Caki2 (cell line): Measurements from ENCODE around the gene TEX29. TPM values are rescaled to one million over a fixed set of nuclear protein-coding genes. Genes with fewer than 3 reads are reported as not detected.

ENCODE experiments used
- DNase-seq: peaks from one replicate; pipeline ENCODE4 v3.0.0-alpha.2; 2015; ENCODE audit warnings: low read depth
- in situ Hi-C: cut with HindIII; loops from 2 replicates; pipeline ENCODE4 v1.10.0; 2016; ENCODE audit warnings: low sequenced_read_pairs, low pct_unique_long_range_greater_than_20kb, mixed read lengths
- total RNA-seq: library from RNA; depleted of rRNA; stranded (reverse); fragments of >200 nt; shearing (Covaris generic); gene quantifications from 2 replicates; pipeline ENCODE4 v1.2.3, GENCODE V29; 2014; ENCODE audit warnings: low replicate concordance

TEX29 gene
- total RNA-seq, 1 experiment from 2014 or later: not detected

- in situ Hi-C loops: no loop called here
- DNase-seq: no peak
Measured at GRCh38 chr13:111328574-111329410, 8.3 kb downstream of the TEX29 start.

GRCh38 chr13:111329641-111330040 is 9.2 kb downstream of the TEX29 start:
- DNase-seq: no peak
- in situ Hi-C loops: no loop called here

- in situ Hi-C loops: no loop called here
- no peak for DNase-seq
Measured at GRCh38 chr13:111330066-111330610, 9.7 kb downstream of the TEX29 start.

GRCh38 chr13:111335298-111335697 is 14.9 kb downstream of the TEX29 start:
- DNase-seq: no peak
- in situ Hi-C loops: no loop called here

DNA sequence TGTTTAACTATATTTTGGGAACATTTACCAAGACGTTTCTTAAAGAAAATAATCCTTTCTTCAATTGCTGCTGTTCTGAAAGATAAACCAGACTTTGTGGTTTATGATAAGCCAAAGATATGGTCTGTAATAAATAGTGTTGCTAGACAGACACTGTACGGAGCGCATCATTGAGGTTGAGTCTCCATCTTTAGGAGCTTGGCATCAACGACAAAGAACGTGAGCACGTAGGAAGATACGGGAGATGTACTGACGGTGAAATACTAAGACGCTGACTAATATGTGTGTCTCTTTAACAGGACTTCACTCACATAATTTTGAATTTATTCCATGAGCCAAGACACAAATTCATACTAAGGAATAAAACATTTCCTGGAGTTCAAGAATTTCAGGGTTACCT is 16.2 kb downstream of the TEX29 start:
- no peak for DNase-seq
- in situ Hi-C loops: no loop called here

GRCh38 chr13:111337206-111337605 is 16.8 kb downstream of the TEX29 start:
- DNase-seq: no peak
- in situ Hi-C loops: no loop called here

DNA sequence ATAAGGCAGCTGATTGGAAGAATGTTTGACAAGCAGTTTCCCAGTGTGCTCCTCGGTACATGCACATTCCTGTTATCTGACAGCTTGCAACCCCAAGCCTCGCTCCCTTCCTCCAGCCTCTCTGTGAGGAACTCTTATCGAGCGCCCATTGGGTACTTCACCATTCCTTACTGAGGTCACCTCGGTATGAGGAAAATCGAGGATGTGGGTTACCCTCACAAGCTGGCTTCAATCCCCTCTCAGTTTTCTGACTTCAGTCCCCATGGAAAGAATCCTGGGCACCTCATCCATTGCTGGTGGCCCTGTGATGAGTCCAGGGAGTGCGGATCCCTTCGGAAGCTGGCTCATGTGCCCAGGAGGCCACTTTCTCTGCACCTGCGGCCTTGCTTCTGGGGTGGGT is 17.3 kb downstream of the TEX29 start:
- in situ Hi-C loops: no loop called here
- no peak for DNase-seq

DNA sequence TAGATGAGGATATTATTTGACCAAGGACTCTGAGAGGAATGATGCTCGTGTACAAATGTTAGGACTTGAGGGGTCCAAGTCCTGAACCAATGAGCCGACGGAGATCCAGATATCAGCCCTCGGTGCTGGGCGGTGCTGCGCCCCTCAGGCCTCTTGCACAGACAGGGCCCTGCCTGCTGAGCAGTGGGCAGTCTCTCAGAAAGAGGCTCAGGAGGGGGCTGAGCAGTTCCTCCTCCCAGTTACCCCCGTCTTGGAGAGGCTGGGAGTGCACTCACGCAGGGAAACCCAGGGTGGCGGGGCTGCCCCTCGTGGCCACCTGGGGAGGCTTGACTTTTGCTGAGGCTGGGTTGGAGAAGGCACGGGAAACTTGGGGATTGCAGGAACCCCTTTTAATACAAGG is 18.4 kb downstream of the TEX29 start:
- DNase-seq: no peak
- in situ Hi-C loops: no loop called here

DNA sequence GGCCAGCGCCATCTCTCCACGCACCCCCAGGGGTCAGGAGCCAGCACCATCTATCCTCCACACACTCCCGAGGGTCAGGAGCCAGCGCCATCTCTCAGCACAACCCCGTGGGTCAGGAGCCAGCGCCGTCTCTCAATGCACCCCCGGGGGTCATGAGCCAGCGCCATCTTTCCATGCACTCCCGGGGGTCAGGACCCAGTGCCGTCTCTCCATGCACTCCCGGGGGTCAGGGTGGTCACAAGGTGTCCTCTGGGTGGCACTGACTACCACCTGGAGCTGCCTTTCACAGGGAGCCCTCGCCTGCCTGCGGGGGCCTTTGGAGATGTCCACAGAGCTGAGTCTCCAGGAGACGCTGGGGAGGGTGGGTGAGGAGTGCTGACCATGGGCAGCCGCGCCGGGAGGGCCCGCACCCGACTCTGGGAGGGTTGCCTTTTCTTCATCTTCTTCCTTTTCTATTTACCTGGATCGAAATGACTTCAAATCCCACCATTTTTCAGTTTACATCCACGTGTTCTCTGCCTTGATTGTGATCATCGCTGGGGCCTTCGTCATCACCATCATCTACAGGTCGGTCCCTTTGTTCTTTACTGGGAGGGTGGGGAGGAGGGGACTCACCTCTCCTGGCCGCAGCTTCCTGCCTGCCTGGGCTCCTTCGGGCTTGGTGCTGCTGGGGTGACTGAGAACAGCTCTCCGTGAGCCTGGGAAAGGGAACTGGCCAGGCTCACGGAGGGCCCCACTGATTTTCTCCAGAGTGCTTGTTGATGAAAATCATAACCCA is 19.1 kb downstream of the TEX29 start:
- DNase-seq: no peak
- in situ Hi-C loops: no loop called here

DNA sequence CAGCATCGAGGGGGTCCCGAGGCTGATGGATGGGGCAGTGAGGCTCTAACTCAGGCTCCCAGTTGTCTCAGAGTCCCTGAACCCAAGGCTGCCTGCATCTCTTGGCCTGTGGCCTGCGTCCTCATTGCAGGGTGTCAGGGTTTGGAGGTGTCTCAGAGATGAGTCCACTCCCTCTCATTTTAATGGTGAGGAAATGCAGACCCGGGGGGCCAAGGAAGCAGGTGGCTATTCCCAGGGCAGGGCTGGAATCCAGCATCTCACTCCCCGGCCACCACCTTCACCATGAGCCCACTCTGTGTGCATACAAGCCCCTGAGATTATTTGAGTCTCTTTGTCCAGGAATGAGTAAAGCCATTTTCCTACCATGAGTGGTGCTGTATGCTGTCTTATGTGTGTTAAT is 21.4 kb downstream of the TEX29 start:
- in situ Hi-C loops: no loop called here
- DNase-seq: no peak

DNA sequence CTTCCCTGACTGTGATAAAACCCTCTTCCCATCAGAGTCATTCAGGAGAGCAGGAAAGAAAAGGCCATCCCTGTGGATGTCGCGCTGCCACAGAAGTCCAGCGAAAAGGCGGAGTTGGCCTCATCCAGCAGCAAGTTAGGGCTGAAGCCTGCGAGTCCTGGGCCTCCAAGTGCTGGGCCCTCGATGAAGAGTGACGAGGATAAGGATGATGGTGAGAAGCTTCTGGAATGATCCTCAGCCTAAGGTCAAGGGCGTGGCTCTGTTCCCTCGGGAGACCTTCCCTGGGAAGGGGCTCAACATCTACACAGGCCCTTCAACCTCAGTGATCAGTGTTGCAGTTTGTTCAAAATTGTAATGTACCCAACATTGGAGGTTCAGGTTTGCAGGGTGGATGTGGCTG is 22.3 kb downstream of the TEX29 start:
- in situ Hi-C loops: no loop called here
- no peak for DNase-seq

- in situ Hi-C loops: no loop called here
- no peak for DNase-seq
Measured at GRCh38 chr13:111343186-111343805, 22.9 kb downstream of the TEX29 start.

GRCh38 chr13:111344471-111345191 is 24.2 kb downstream of the TEX29 start:
- in situ Hi-C loops: no loop called here
- DNase-seq: no peak

- DNase-seq: no peak
- in situ Hi-C loops: no loop called here
Measured at GRCh38 chr13:111345682-111346081, 25.2 kb downstream of the TEX29 start.

DNA sequence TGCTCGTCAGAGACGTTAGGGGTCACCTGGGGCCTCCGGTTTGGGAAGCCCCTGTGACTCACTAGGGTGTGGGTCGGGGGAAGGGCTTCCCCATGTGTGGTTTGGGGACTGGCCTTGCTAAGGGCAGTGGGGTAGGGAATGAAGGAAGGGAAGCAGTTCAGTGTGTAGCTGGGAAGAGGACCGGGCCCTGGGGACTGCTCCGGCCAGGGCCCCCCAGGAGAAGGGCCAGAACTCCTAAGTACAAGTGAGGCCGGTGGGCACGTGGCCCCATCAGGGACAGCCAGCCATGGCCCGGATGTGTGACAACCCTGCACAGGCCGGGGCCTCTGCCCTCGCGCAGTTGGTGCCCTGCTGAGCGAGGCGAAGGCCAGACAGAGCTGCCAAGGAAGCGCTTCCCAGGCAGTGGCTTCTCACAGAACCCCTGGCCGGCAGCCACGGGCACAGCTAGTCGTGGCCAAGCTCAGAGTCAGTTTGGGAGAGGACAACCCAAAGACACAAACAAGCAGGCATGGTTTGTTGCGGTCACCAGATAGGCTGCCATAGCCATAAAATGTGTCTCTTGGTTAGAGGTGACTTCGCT is 25.7 kb downstream of the TEX29 start:
- in situ Hi-C loops: no loop called here
- no peak for DNase-seq

GRCh38 chr13:111347438-111347837 is 27.0 kb downstream of the TEX29 start:
- in situ Hi-C loops: no loop called here
- no peak for DNase-seq

- no peak for DNase-seq
- in situ Hi-C loops: no loop called here
Measured at GRCh38 chr13:111353508-111353907, 33.1 kb downstream of the TEX29 start.

DNA sequence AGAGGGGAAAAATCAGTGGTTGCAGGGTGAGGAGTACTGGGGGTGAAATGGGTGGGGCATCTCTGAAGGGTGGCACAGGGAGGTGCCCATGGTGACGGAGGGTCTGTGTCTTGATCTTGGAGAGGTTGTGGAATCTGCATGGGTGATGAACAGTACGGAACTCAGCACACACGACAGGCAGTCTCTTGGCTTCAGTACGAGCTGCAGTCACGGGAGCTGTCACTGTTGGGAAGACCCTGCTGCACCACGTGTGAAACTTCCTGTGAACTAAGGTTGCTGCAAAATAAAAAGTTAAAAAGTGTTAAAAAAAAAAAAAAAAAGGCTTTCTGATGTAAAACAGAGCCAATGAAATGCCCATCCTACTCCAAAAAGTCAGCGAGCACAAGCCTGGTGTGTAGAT is 34.3 kb downstream of the TEX29 start:
- in situ Hi-C loops: no loop called here
- DNase-seq: no peak
